GM10266 (cell line): ENCODE measurements around the gene PPP2R2B.

Source experiments
- DNase-seq: peaks from one replicate; pipeline ENCODE4 v3.0.0; 2012; ENCODE audit errors: extremely low spot score
- TF ChIP-seq, protein P1 (sequence below): IDR thresholded peaks from 2 replicates; pipeline ENCODE4 v1.5.1; 2012; ENCODE audit warnings: mild to moderate bottlenecking, low read depth; ENCODE audit not compliant: control insufficient read depth, insufficient read depth; ENCODE audit errors: missing control alignments

Gene PPP2R2B

DNA sequence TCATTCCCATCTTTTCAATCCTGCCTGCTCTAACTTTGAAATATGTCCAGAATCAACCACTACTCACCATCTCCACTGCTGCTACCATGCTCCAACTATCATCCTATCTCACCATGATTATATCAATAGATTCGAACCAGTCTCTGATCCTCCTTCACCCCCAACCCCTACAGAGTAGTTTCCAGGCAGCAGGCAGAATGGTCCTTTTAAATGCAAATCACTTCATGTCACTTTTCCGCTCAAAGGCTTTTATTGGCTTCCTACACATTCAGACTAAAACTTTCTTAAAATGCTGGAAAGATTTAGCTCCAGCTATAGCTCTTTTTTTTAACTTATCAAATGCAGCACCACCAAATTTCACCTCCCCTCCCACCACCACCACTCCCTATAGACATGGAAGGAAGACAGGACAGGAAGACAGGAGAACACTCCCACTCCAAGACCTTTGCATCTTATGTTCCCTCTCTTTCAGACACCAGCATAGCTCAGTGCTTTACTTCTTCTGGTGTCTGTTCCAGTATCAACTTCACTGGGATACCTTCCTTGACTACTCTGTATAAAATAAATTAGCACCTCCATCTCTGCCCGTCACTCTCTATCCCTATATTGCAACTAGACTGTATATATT, 9.9 kb upstream of the PPP2R2B start:
- TF ChIP-seq, protein P1, sequence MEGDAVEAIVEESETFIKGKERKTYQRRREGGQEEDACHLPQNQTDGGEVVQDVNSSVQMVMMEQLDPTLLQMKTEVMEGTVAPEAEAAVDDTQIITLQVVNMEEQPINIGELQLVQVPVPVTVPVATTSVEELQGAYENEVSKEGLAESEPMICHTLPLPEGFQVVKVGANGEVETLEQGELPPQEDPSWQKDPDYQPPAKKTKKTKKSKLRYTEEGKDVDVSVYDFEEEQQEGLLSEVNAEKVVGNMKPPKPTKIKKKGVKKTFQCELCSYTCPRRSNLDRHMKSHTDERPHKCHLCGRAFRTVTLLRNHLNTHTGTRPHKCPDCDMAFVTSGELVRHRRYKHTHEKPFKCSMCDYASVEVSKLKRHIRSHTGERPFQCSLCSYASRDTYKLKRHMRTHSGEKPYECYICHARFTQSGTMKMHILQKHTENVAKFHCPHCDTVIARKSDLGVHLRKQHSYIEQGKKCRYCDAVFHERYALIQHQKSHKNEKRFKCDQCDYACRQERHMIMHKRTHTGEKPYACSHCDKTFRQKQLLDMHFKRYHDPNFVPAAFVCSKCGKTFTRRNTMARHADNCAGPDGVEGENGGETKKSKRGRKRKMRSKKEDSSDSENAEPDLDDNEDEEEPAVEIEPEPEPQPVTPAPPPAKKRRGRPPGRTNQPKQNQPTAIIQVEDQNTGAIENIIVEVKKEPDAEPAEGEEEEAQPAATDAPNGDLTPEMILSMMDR = no peak
- DNase-seq = no peak

DNA sequence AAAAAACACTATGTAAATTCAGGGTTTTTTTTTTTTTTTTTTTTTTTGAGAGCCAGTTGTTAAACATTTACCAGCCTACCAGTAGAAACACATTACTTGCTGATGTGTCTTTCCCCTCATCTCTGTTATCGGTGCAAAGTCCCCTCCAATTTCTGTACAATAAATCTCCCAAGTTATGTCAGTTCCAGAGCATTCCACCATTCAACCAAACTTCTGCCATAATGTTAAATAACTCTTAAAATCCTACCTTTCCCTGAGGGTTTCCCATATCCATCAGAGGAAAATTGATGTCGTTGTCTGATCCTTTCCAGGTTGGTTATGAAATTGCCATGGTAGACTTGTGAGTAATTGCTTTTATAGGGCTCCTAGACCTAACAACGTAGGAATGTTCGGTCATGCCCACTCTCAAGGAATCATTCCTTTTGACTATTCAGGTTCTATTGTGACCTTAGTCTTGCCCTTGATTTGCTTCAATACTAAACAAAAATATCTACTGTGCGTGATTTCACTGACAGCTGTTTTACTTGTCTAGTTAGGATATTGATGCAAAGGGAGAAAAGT, 5.6 kb upstream of the PPP2R2B start:
- TF ChIP-seq, protein P1 = no peak
- no peak for DNase-seq

DNA sequence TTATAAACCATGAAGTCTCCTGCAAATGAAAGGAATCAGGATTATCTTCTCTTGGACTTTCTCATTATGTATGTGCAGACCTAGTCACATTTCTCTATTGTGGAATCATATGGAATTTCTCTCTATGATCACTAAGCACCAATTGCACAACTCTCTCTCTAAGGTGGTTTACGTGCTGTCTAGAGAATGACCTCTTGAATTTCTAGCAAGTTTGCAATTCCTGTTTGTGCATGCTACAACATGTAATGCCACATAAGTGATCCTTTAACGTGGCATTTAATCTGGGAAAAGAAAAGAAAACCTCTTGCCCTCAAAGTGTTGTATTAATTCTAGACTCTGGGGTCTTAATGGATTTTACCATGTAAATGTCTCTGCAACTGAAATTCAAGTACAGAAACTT, 5.0 kb upstream of the PPP2R2B start:
- DNase-seq = no peak
- TF ChIP-seq, protein P1 = no peak

DNA sequence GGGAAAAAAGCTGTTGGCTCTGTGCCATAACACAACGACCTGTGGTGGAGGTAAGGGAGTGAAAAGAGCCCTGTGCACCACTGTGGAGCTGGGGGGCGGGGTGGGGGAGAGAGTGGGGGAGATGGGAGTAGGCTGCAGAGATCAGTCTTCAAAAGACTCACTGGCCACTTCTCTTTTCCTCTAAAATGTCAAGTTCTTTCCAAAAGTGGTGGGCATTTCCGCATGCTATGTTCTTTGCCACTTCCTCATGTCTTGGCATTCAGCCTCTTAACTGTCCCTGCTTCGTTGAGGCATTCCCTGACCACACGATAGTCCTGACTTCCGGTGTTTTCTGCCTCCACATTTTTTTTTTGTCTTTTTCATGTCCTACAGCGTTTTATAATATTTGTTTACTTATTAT, 2.4 kb upstream of the PPP2R2B start:
- DNase-seq = no peak
- TF ChIP-seq, protein P1 = no peak

DNA sequence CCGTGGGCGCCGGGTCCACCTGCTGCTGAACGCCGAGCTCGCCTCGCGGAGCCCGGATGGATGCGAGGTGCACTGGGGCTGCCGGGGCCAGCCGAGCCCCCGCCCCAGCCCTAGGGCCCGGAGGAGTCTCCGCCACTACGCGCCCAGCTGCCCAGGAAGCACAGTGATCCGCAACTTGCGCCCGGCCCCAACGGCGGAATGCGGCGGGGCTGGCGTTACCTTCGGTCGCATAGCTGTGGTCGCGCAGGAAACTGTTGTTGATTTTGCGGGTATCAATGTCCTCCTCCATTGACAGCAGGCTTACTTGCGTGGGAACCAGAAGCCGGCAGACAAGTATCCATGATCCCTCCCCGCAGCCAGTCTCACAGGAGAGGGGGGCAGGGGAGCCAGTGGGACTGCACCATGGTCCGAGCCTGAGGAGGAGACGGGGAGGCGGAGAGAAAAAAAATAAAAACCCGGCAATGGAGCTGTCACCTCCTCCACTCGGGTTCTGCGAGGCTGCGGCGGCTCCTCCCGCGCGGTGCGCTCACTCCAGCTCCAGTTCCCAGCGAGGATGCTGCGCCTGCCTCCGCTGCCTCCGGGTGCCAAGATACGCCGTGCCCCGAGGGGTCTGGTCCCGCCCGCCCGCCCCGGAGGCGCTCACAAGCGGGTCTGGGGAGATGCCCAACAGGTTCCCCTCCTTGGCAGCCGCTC, 628 bp downstream of the PPP2R2B start:
- TF ChIP-seq, protein P1 = no peak
- DNase-seq = no peak

DNA sequence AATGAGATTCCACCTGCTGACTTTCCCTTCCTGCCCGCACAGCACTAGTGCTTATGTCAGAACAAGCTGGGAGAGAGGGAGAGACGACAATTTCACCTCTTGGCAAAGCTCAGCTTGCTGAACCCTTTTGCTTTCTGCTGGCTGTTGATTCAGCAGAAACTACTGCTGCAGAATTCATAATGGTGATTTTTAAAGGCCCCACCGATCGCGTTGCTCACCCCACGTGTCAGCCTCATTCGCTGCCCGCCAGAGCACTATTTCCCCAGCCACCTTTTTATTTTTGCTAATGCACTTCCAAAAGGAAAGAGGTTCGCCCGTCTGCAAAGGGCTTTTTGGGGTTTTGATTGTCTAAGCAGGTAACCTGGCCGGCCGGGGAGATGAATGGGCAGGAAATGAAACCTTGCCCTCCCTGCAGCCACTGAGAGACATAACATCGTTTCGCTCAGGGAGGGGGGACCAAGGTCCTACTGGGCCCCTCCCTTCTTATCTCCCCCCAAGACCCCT, 1.3 kb downstream of the PPP2R2B start:
- TF ChIP-seq, protein P1 = no peak
- DNase-seq = no peak
